ENCODE measurements around the gene RIMBP2. TPM values are rescaled to one million over a fixed set of nuclear protein-coding genes. Genes with fewer than 3 reads are reported as not detected.

Gene RIMBP2
- total and polyA plus RNA-seq, 9 of the 15 experiments (the other 6 are each of a cell fraction or from before 2014, with no cell fraction given), result not detected

GRCh38 chr12:130658145-130658911 is 57.8 kb downstream of the RIMBP2 start:
- H3K4me1 ChIP-seq (replicated peaks in 1 of 2; ENCODE audit: control insufficient read depth in 2 of 2, insufficient read depth in 2 of 2, low read length in 2 of 2), result no peaks in the 10 kb centered on the region; a peak in 1 of 5 replicates
- no peak for ATAC-seq
- DNase-seq (ENCODE audit: extremely low read depth in 1 of 4, low spot score in 3 of 4), result no peak
- H2AFZ ChIP-seq (ENCODE audit: low read depth, low read length), result no peak overlapping the region
- no TSS peak for BruUV-seq (replicated peaks)
- ChIA-PET CTCF (ENCODE audit: low intra/inter-chr PET ratio) (no interaction called here), POLR2A (no interaction called here)
- no peaks in the 10 kb centered on the region for H3K9me3 ChIP-seq (replicated peaks; ENCODE audit: control insufficient read depth, insufficient read depth, low read depth, low read length)
- H3K79me2 ChIP-seq (ENCODE audit: control insufficient read depth, insufficient read depth, low read length), result no peaks in the 10 kb centered on the region
- H3K4me2 ChIP-seq (ENCODE audit: insufficient read depth, low read length), result no peak overlapping the region
- H3K27me3 ChIP-seq (ENCODE audit: control insufficient read depth in 2 of 2, insufficient read depth in 2 of 2, low read length in 2 of 2), result peaks cover 9 to 52% of the 10 kb centered on the region in 2 experiments; a peak in 4 of 5 replicates
- in situ Hi-C loops (cut with MboI) (no loop called here), intact Hi-C loops (cut with micrococcal nuclease) (no loop called here)
- TF ChIP-seq ZNF431 (CRISPR knock-in tag; IDR thresholded peaks at IDR 0.05) (no peak), GATAD2B (IDR thresholded peaks at IDR 0.05; ENCODE audit: borderline replicate concordance) (no peak), NEUROD1 (IDR thresholded peaks at IDR 0.05; ENCODE audit: borderline replicate concordance, low read depth, low read length, partially characterized antibody) (no peak), ZNF717 (CRISPR knock-in tag; IDR thresholded peaks at IDR 0.05) (no peak), MYBL2 (IDR thresholded peaks at IDR 0.05; ENCODE audit: low read depth) (no peak), MYBL2 (CRISPR knock-in tag; IDR thresholded peaks at IDR 0.05; ENCODE audit: borderline replicate concordance) (no peak), CHD1 (IDR thresholded peaks at IDR 0.05; ENCODE audit: low read length) (no peak), TGIF2 (CRISPR knock-in tag; IDR thresholded peaks at IDR 0.05) (no peak), ZMIZ1 (IDR thresholded peaks at IDR 0.05; ENCODE audit: low read depth in 2 of 2, low read length in 2 of 2) (no peak)
- TF ChIP-seq, protein P1, sequence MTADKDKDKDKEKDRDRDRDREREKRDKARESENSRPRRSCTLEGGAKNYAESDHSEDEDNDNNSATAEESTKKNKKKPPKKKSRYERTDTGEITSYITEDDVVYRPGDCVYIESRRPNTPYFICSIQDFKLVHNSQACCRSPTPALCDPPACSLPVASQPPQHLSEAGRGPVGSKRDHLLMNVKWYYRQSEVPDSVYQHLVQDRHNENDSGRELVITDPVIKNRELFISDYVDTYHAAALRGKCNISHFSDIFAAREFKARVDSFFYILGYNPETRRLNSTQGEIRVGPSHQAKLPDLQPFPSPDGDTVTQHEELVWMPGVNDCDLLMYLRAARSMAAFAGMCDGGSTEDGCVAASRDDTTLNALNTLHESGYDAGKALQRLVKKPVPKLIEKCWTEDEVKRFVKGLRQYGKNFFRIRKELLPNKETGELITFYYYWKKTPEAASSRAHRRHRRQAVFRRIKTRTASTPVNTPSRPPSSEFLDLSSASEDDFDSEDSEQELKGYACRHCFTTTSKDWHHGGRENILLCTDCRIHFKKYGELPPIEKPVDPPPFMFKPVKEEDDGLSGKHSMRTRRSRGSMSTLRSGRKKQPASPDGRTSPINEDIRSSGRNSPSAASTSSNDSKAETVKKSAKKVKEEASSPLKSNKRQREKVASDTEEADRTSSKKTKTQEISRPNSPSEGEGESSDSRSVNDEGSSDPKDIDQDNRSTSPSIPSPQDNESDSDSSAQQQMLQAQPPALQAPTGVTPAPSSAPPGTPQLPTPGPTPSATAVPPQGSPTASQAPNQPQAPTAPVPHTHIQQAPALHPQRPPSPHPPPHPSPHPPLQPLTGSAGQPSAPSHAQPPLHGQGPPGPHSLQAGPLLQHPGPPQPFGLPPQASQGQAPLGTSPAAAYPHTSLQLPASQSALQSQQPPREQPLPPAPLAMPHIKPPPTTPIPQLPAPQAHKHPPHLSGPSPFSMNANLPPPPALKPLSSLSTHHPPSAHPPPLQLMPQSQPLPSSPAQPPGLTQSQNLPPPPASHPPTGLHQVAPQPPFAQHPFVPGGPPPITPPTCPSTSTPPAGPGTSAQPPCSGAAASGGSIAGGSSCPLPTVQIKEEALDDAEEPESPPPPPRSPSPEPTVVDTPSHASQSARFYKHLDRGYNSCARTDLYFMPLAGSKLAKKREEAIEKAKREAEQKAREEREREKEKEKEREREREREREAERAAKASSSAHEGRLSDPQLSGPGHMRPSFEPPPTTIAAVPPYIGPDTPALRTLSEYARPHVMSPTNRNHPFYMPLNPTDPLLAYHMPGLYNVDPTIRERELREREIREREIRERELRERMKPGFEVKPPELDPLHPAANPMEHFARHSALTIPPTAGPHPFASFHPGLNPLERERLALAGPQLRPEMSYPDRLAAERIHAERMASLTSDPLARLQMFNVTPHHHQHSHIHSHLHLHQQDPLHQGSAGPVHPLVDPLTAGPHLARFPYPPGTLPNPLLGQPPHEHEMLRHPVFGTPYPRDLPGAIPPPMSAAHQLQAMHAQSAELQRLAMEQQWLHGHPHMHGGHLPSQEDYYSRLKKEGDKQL (CRISPR knock-in tag; IDR thresholded peaks at IDR 0.05; ENCODE audit: borderline replicate concordance), result no peak
- H3K4me3 ChIP-seq, result no peak overlapping the region
- no peaks in the 10 kb centered on the region for H4K20me1 ChIP-seq (replicated peaks; ENCODE audit: control insufficient read depth, insufficient read depth, low read length)
- no peaks in the 10 kb centered on the region for H3K9me1 ChIP-seq (ENCODE audit: control insufficient read depth, insufficient read depth, low read length)
- FAIRE-seq, result no peak
- no peak overlapping the region for H3K27ac ChIP-seq (ENCODE audit: extremely low read depth, low read depth, low read length)
- no peak overlapping the region for H3K9ac ChIP-seq (ENCODE audit: insufficient read depth in 1 of 2, low read depth in 2 of 2, low read length in 2 of 2)
- H3K36me3 ChIP-seq (ENCODE audit: control insufficient read depth, insufficient read depth, low read length), result no peaks in the 10 kb centered on the region
- 1% methylated on average over 26 of the region's 26 CpGs for WGBS (ENCODE audit: insufficient coverage, low coverage, missing lambda C conversion rate)

Measured in K562 (cell line).